C4-2B (cell line): ENCODE measurements around the gene DDIAS.

Experiments used
- CTCF ChIP-seq: fragments of 450-650 bp; conservative IDR thresholded peaks from 2 replicates; pipeline ENCODE4 v1.5.1; 2017; ENCODE audit warnings: mild to moderate bottlenecking
- ZFX ChIP-seq: fragments of 450-650 bp; IDR thresholded peaks from 2 replicates; pipeline ENCODE4 v1.6.1; 2017

- TF ChIP-seq CTCF (no peak), ZFX (no peak)
Observed at GRCh38 chr11:82932564-82932963, 31.0 kb downstream of the DDIAS start.
